ENCODE results near the gene EARS2.
"Not testable (repeated sequence)": the region's sequence is repeated elsewhere in the genome, so short reads cannot be mapped to it uniquely, and the experiment has no call there.

The EARS2 gene
- 27.1 to 53.1 reads per million in 2 experiments for total RNA-seq

- peak; percentile 89 for DNase-seq (ENCODE audit: low read depth)
Measured at GRCh38 chr16:23556881-23557778, at the start of gene EARS2, which contains the start of gene UBFD1. Gene EARS2 (minus strand): TSS chr16:23557350. CDS start chr16:23557343, 7 bp downstream. Gene UBFD1 (plus strand): TSS chr16:23557727. CDS start chr16:23557743, 16 bp downstream.

- no peak for DNase-seq (ENCODE audit: low read depth)
Measured at GRCh38 chr16:23597003-23597756, 40.0 kb upstream of the EARS2 start.

GRCh38 chr16:23595951-23596720, 39.0 kb upstream of the EARS2 start, which contains the start of gene NDUFAB1:
Gene NDUFAB1 (minus strand): TSS chr16:23596316. CDS start chr16:23596290, 26 bp downstream.
- DNase-seq (ENCODE audit: low read depth), result peak; percentile 86

- DNase-seq (ENCODE audit: low read depth), result no peak
Measured at GRCh38 chr16:23595246-23595950, 38.2 kb upstream of the EARS2 start.

- DNase-seq (ENCODE audit: low read depth), result no peak
Measured at GRCh38 chr16:23594186-23594585, 37.0 kb upstream of the EARS2 start.

GRCh38 chr16:23590181-23590580, 33.0 kb upstream of the EARS2 start:
- DNase-seq (ENCODE audit: low read depth), result no peak

- DNase-seq (ENCODE audit: low read depth), result no peak
Measured at GRCh38 chr16:23587726-23588125, 30.6 kb upstream of the EARS2 start.

- no peak for DNase-seq (ENCODE audit: low read depth)
Measured at GRCh38 chr16:23584186-23585076, 27.3 kb upstream of the EARS2 start.

GRCh38 chr16:23583271-23583670, 26.1 kb upstream of the EARS2 start:
- not testable (repeated sequence) for DNase-seq (ENCODE audit: low read depth)

GRCh38 chr16:23581764-23582163, 24.6 kb upstream of the EARS2 start:
- DNase-seq (ENCODE audit: low read depth), result no peak

- DNase-seq (ENCODE audit: low read depth), result no peak
Measured at GRCh38 chr16:23580391-23580790, 23.2 kb upstream of the EARS2 start.

GRCh38 chr16:23579371-23579770, 22.2 kb upstream of the EARS2 start:
- DNase-seq (ENCODE audit: low read depth), result no peak

- no peak for DNase-seq (ENCODE audit: low read depth)
Measured at GRCh38 chr16:23578101-23578830, 21.1 kb upstream of the EARS2 start.

GRCh38 chr16:23577493-23577892, 20.3 kb upstream of the EARS2 start:
- DNase-seq (ENCODE audit: low read depth), result no peak

- DNase-seq (ENCODE audit: low read depth), result no peak
Measured at GRCh38 chr16:23575834-23576233, 18.7 kb upstream of the EARS2 start.

GRCh38 chr16:23573817-23574216, 16.7 kb upstream of the EARS2 start:
- DNase-seq (ENCODE audit: low read depth), result no peak

GRCh38 chr16:23572394-23572793, 15.2 kb upstream of the EARS2 start:
- no peak for DNase-seq (ENCODE audit: low read depth)

- no peak for DNase-seq (ENCODE audit: low read depth)
Measured at GRCh38 chr16:23571895-23572294, 14.7 kb upstream of the EARS2 start.

GRCh38 chr16:23570992-23571632, 14.0 kb upstream of the EARS2 start:
- no peak for DNase-seq (ENCODE audit: low read depth)

Measured in T follicular helper cell (primary cell).